Embryonic facial prominence (tissue), 1 donor: ENCODE measurements around the gene INSC.

ENCODE experiments used
- DNase-seq: peaks from one replicate; pipeline ENCODE4 v3.0.0-alpha.2; 2016; ENCODE audit errors: extremely low spot score

Gene INSC

GRCh38 chr11:15146271-15147003 lies 31.7 kb downstream of the INSC start:
- DNase-seq, result no peak

- no peak for DNase-seq
These were observed 33.4 kb downstream of the INSC start for GRCh38 chr11:15148169-15148568.

GRCh38 chr11:15149050-15149449 lies 34.3 kb downstream of the INSC start:
- no peak for DNase-seq

GRCh38 chr11:15150507-15150906 lies 35.8 kb downstream of the INSC start:
- no peak for DNase-seq

- no peak for DNase-seq
These were observed 38.5 kb downstream of the INSC start for GRCh38 chr11:15153231-15153630.

GRCh38 chr11:15157181-15157580 lies 42.5 kb downstream of the INSC start:
- no peak for DNase-seq

- DNase-seq, result no peak
These were observed 42.9 kb downstream of the INSC start for GRCh38 chr11:15157606-15158137.

- no peak for DNase-seq
These were observed 43.8 kb downstream of the INSC start for GRCh38 chr11:15158351-15159015.

GRCh38 chr11:15159085-15159484 lies 44.4 kb downstream of the INSC start:
- DNase-seq, result no peak

- no peak for DNase-seq
These were observed 47.1 kb downstream of the INSC start for GRCh38 chr11:15161790-15162189.

GRCh38 chr11:15163136-15163535 lies 48.4 kb downstream of the INSC start:
- DNase-seq, result no peak

GRCh38 chr11:15166204-15166603 lies 51.5 kb downstream of the INSC start:
- DNase-seq, result no peak

GRCh38 chr11:15169815-15170551 lies 55.3 kb downstream of the INSC start:
- DNase-seq, result no peak

- DNase-seq, result no peak
These were observed 56.0 kb downstream of the INSC start for GRCh38 chr11:15170698-15171097.

GRCh38 chr11:15171956-15172355 lies 57.2 kb downstream of the INSC start:
- DNase-seq, result no peak

GRCh38 chr11:15175831-15176230 lies 61.1 kb downstream of the INSC start:
- no peak for DNase-seq

- DNase-seq, result no peak
These were observed 62.0 kb downstream of the INSC start for GRCh38 chr11:15176646-15177163.

GRCh38 chr11:15177491-15177890 lies 62.8 kb downstream of the INSC start:
- DNase-seq, result no peak

- no peak for DNase-seq
These were observed 63.5 kb downstream of the INSC start for GRCh38 chr11:15178214-15178613.

- DNase-seq, result peak; percentile 74
These were observed 64.4 kb downstream of the INSC start for GRCh38 chr11:15179167-15179566.

GRCh38 chr11:15180212-15180792 lies 65.6 kb downstream of the INSC start:
- no peak for DNase-seq

GRCh38 chr11:15182372-15182771 lies 67.6 kb downstream of the INSC start:
- DNase-seq, result no peak
